COLO829 (cell line): ENCODE results near the gene NPIPA2.
"Not testable (repeated sequence)": the region's sequence is repeated elsewhere in the genome, so short reads cannot be mapped to it uniquely, and the experiment has no call there.

ENCODE experiments used
- DNase-seq: peaks from one replicate; pipeline ENCODE4 v3.0.0; 2012; ENCODE audit warnings: low spot score

NPIPA2 gene

DNA sequence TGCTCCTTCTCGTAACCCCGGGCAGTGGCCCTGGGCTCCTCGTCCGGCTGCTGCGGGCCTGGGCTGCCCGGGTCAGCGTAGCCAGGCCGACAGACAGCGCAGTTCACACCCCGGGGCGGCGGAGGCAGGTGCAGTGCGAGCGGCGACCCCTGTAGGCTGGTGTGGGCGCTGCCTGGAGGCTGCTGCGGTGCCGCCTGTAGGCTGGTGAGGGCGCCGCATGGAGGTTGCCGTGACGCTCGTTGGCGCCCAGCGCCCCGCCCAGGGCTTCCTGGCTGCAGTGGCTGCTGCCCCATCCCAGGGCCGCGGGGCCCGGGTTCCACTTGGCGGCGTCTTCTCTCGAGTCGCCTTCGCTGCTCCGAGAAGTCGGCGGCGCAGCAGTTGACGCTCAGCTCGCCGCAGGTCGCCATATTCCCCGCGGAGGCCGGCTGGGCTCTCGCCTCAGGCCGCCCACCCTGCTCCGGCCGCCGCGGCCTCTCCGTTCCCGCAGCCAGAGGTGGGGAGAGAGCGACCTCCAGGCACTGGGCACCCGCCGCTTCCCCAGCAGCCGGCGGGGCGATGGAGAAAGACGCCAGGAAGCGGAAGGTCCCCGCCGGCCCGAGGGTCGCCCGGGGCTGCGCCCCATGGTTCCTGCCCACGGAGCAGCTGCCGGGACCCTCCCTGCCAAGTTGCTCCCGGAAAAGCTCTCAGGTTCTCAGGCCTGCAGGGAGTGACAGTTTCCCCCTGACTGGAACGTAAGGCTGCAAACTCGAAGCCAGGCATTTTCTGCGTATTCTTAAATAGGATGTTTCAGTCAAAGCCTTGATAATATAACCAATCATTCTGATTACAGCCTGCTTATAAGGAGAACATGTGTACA is at the start of gene NPIPA2:
Gene NPIPA2 (plus strand): TSS at position 261 of the 856 bp plus-strand sequence. CDS start 5,533 bp downstream, outside the sequence.
- DNase-seq, result not testable (repeated sequence)

- DNase-seq, result not testable (repeated sequence)
Measured at GRCh38 chr16:14694129-14694528, 48.2 kb upstream of the NPIPA2 start, which contains the start of gene PLA2G10. TSS of gene PLA2G10 (minus strand) at chr16:14694308. CDS start at chr16:14694229, 79 bp downstream.

- DNase-seq, result not testable (repeated sequence)
Measured at GRCh38 chr16:14701859-14702258, 40.5 kb upstream of the NPIPA2 start.

GRCh38 chr16:14702672-14703071 is 39.7 kb upstream of the NPIPA2 start:
- not testable (repeated sequence) for DNase-seq

GRCh38 chr16:14703156-14704011 is 38.9 kb upstream of the NPIPA2 start, which contains the start of gene NPIPA3:
TSS of gene NPIPA3 (plus strand) at chr16:14703411. CDS start at chr16:14708944, 5,533 bp downstream.
- DNase-seq, result not testable (repeated sequence)

- DNase-seq, result not testable (repeated sequence)
Measured at GRCh38 chr16:14733233-14733632, 9.1 kb upstream of the NPIPA2 start.

GRCh38 chr16:14740832-14741385 is 1.4 kb upstream of the NPIPA2 start:
- not testable (repeated sequence) for DNase-seq

- not testable (repeated sequence) for DNase-seq
Measured at GRCh38 chr16:14741794-14742193, 539 bp upstream of the NPIPA2 start.

GRCh38 chr16:14773654-14774053 is 31.3 kb downstream of the NPIPA2 start:
- not testable (repeated sequence) for DNase-seq

GRCh38 chr16:14775624-14776023 is 33.3 kb downstream of the NPIPA2 start:
- DNase-seq, result not testable (repeated sequence)

GRCh38 chr16:14776763-14777162 is 34.4 kb downstream of the NPIPA2 start:
- DNase-seq, result not testable (repeated sequence)

GRCh38 chr16:14779368-14779877 is 37.1 kb downstream of the NPIPA2 start:
- DNase-seq, result not testable (repeated sequence)

- DNase-seq, result not testable (repeated sequence)
Measured at GRCh38 chr16:14786180-14786579, 43.8 kb downstream of the NPIPA2 start.

- DNase-seq, result not testable (repeated sequence)
Measured at GRCh38 chr16:14789577-14789976, 47.2 kb downstream of the NPIPA2 start.

- not testable (repeated sequence) for DNase-seq
Measured at GRCh38 chr16:14790320-14790956, 48.1 kb downstream of the NPIPA2 start.

- DNase-seq, result not testable (repeated sequence)
Measured at GRCh38 chr16:14792914-14793313, 50.6 kb downstream of the NPIPA2 start.

- DNase-seq, result not testable (repeated sequence)
Measured at GRCh38 chr16:14797558-14797957, 55.2 kb downstream of the NPIPA2 start.

DNA sequence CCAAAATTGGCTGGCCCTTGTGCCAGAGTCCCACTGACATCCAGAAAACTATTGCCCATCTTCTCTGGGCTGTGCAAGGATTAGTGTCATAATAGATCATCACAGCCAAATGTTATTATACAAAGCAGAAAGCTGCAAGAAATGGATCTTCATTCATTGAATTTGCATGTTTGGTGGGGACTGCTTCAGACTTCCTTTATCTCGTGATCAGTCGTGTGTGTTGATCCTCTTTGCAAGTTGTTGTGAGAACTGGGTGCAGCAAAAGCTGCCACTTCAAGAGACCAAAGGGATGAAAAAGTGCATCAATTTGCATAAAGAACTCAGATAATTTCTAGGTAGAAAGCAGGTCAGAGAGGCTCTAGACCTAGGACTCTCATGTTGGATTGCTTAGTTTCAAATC is 61.2 kb downstream of the NPIPA2 start:
- not testable (repeated sequence) for DNase-seq

- not testable (repeated sequence) for DNase-seq
Measured at GRCh38 chr16:14807184-14807678, 64.9 kb downstream of the NPIPA2 start.

GRCh38 chr16:14813890-14814289 is 71.6 kb downstream of the NPIPA2 start:
- DNase-seq, result not testable (repeated sequence)
